Keratinocyte (primary cell): Measurements from ENCODE around the gene CHRNG. TPM values are rescaled to one million over a fixed set of nuclear protein-coding genes. Genes with fewer than 3 reads are reported as not detected.

Source experiments
- DNase-seq: peaks from one replicate; pipeline ENCODE4 v3.0.0-alpha.2; 2011; ENCODE audit warnings: low read depth, missing footprints, low spot score
- FAIRE-seq: peaks from 2 replicates; lab custom pipeline; 2011; peaks lifted over from hg19 to GRCh38; lab: Jason Lieb, UNC
- H2AFZ ChIP-seq: 2 replicates; pipeline ENCODE4 v1.6.0; 2012; ENCODE audit warnings: low read length, control low read depth, inconsistent platforms; ENCODE audit not compliant: control insufficient read depth
- H3K27ac ChIP-seq: 2 replicates; pipeline ENCODE4 v1.5.1; 2011; ENCODE audit warnings: low read length; ENCODE audit not compliant: control insufficient read depth, insufficient read depth
- H3K27me3 ChIP-seq: 3 replicates; pipeline ENCODE4 v1.6.0; 2011; ENCODE audit warnings: low read length; ENCODE audit not compliant: control insufficient read depth, insufficient read depth; ENCODE audit errors: extremely low read depth
- H3K36me3 ChIP-seq, 2 experiments: 2 replicates in 1 of 2; 3 replicates in 1 of 2; pipeline ENCODE4 v1.5.1; 2011; ENCODE audit warnings: low read length in 2 of 2, mild to moderate bottlenecking in 1 of 2; ENCODE audit not compliant: control insufficient read depth in 2 of 2, insufficient read depth in 2 of 2; ENCODE audit errors: extremely low read depth in 1 of 2
- H3K4me1 ChIP-seq: 3 replicates; pipeline ENCODE4 v1.5.1; 2011; ENCODE audit warnings: low read length; ENCODE audit not compliant: control insufficient read depth, insufficient read depth; ENCODE audit errors: extremely low read depth
- H3K4me2 ChIP-seq: 3 replicates; pipeline ENCODE4 v1.6.0; 2011; ENCODE audit warnings: low read depth, low read length; ENCODE audit not compliant: control insufficient read depth, insufficient read depth; ENCODE audit errors: extremely low read depth
- H3K4me3 ChIP-seq, 3 experiments: fragments of 200-600 bp in 1 of 3; sonication (generic) in 1 of 3; 2 replicates in 2 of 3; 3 replicates in 1 of 3; pipeline ENCODE4 v1.5.1; 2011 to 2016; ENCODE audit warnings: low read length in 3 of 3, mild to moderate bottlenecking in 3 of 3, control low read depth in 2 of 3, inconsistent platforms in 1 of 3, low read depth in 1 of 3, mixed read lengths in 1 of 3, mixed run types in 1 of 3, moderate library complexity in 1 of 3; ENCODE audit not compliant: control insufficient read depth in 2 of 3, insufficient read depth in 2 of 3; ENCODE audit errors: extremely low read depth in 1 of 3
- H3K79me2 ChIP-seq: 2 replicates; pipeline ENCODE4 v1.6.0; 2012; ENCODE audit warnings: low read length; ENCODE audit not compliant: control insufficient read depth, insufficient read depth
- H3K9ac ChIP-seq: 3 replicates; pipeline ENCODE4 v1.6.0; 2011; ENCODE audit warnings: low read length; ENCODE audit not compliant: control insufficient read depth, insufficient read depth; ENCODE audit errors: extremely low read depth
- H3K9me1 ChIP-seq: 3 replicates; pipeline ENCODE4 v1.6.0; 2011; ENCODE audit warnings: low read length; ENCODE audit not compliant: control insufficient read depth, insufficient read depth; ENCODE audit errors: extremely low read depth
- H3K9me3 ChIP-seq: 2 replicates; pipeline ENCODE4 v1.5.1; 2012; ENCODE audit warnings: low read depth, low read length; ENCODE audit not compliant: control insufficient read depth
- H4K20me1 ChIP-seq: 3 replicates; pipeline ENCODE4 v1.6.0; 2011; ENCODE audit warnings: low read length; ENCODE audit not compliant: control insufficient read depth, insufficient read depth; ENCODE audit errors: extremely low read depth
- CTCF ChIP-seq, 3 experiments: IDR thresholded peaks in 1 of 3; conservative IDR thresholded peaks in 1 of 3; optimal IDR thresholded peaks in 1 of 3; 2 replicates in 2 of 3; 3 replicates in 1 of 3; pipeline versions ENCODE3 to v1.5.1; 2011; ENCODE audit warnings: low read length in 3 of 3, mild to moderate bottlenecking in 3 of 3, moderate library complexity in 2 of 3, control low read depth in 1 of 3, inconsistent platforms in 1 of 3; ENCODE audit not compliant: insufficient read depth in 2 of 3; ENCODE audit errors: extremely low read depth in 1 of 3
- EZH2 ChIP-seq: IDR thresholded peaks from one replicate; pipeline ENCODE4 v1.6.1; 2012; ENCODE audit warnings: inconsistent platforms, mild to moderate bottlenecking, low read length, moderate library complexity
- dilution Hi-C: fragments of 300-500 bp; cut with MboI; formaldehyde crosslinking; loops from one replicate; pipeline ENCODE4 v1.7.0; 2020; ENCODE audit warnings: low sequenced_read_pairs; ENCODE audit not compliant: extremely low pct_ligation_motif_present
- polyA plus RNA-seq, 5 experiments: library from polyadenylated mRNA; depleted of rRNA in 3 of 5; stranded (reverse) in 3 of 5; stranded (forward) in 1 of 5; unstranded in 1 of 5; fragments of >200 nt; gene quantifications; 1 replicate in 1 of 5; 2 replicates in 3 of 5; 3 replicates in 1 of 5; pipeline versions ENCODE4 v1.2.1 to v1.2.3, GENCODE V29; 2011 to 2012; ENCODE audit warnings: missing spikeins in 2 of 5, low read depth in 1 of 5, low replicate concordance in 1 of 5

CHRNG gene
- polyA plus RNA-seq, 1 donor (not counting 4 experiments of a cell fraction or from before 2014, with no cell fraction given) = not detected

DNA sequence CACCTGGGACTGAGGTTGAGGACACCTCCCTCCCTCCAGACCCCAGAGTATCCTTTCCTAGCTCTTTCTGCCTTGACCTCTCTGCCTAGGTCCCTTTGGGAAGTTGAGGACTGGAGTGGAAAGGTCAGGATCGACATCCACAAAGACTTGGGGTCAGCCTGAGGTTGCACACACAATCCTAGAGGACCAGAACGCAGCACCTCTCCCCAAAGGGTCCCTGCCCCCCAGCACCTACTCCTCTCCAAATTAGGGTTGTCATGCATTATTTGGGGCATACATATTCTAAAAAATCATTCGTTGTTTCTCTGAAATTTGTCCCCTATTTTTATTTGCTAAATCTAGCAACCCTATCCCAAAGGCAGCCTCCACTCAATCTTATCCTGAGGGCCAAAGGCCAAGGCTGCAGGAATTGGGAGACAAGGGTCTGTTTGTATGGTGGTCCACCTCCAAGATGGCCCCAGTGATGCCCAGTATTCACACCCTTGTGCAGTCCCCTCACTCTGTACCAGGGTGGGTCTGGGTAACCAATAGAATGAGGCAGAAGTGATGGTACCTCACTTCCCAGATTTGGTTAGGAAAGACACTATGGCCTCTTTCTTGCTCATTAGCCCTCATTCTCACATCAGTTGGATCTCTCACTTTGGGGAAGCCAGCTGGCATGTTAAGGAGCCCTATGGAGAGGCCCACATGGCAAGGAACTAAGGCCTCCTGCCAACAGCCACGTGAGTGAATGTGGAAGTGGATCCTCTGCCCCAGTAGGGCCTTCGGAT is 3.5 kb upstream of the CHRNG start:
- Histone ChIP-seq H3K79me2 (no peaks in the 10 kb centered on the region), H3K4me3 (no peak overlapping the region), H3K27ac (no peak overlapping the region), H3K9me3 (no peaks in the 10 kb centered on the region), H4K20me1 (no peaks in the 10 kb centered on the region), H2AFZ (no peak overlapping the region), H3K36me3 (no peaks in the 10 kb centered on the region), H3K4me1 (peaks cover 3% of the 10 kb centered on the region), H3K27me3 (no peaks in the 10 kb centered on the region), H3K4me2 (no peak overlapping the region), H3K9me1 (no peaks in the 10 kb centered on the region), H3K9ac (no peak overlapping the region)
- dilution Hi-C loops = no loop called here
- no peak for FAIRE-seq
- DNase-seq = no peak
- no peak for TF ChIP-seq EZH2
- no peak for TF ChIP-seq CTCF (optimal IDR thresholded peaks at IDR 0.05 in 1 of 3, IDR thresholded peaks at IDR 0.05 in 1 of 3, conservative IDR thresholded peaks at IDR 0.05 in 1 of 3; ENCODE audit: extremely low read depth in 1 of 3, insufficient read depth in 2 of 3, low read length in 3 of 3)

DNA sequence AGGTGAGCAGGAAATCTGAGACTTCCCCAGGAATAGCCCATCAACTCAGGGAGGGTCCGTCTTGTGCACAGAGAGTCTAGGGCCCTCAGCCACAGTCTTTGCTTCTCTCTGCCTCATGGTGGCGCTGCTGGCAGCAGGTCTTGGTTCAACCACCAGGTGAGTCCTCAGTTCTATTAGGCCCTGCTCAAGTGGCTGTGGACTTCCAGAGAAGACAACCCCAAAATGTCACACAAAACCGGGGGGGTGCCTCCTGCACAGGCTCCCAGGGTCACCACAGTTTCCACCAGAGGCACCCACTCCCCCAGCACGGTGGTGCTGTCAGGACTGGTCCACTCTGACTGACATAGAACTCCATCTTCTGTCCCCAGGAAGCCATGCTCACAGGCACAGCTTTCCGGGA is 2.4 kb upstream of the CHRNG start:
- Histone ChIP-seq H3K9me3 (no peaks in the 10 kb centered on the region), H3K4me1 (peaks cover 3% of the 10 kb centered on the region), H3K36me3 (no peaks in the 10 kb centered on the region), H4K20me1 (no peaks in the 10 kb centered on the region), H3K4me2 (no peak overlapping the region), H2AFZ (no peak overlapping the region), H3K9me1 (no peaks in the 10 kb centered on the region), H3K4me3 (no peak overlapping the region), H3K79me2 (no peaks in the 10 kb centered on the region), H3K27me3 (no peaks in the 10 kb centered on the region), H3K9ac (no peak overlapping the region), H3K27ac (no peak overlapping the region)
- DNase-seq (no peak), FAIRE-seq (no peak)
- peak; percentile 44 to 57 (median 46) for TF ChIP-seq CTCF (optimal IDR thresholded peaks at IDR 0.05 in 1 of 3, IDR thresholded peaks at IDR 0.05 in 1 of 3, conservative IDR thresholded peaks at IDR 0.05 in 1 of 3; ENCODE audit: extremely low read depth in 1 of 3, insufficient read depth in 2 of 3, low read length in 3 of 3)
- no peak for TF ChIP-seq EZH2
- dilution Hi-C loops = no loop called here
